Peyer's patch (tissue), 4 donors: ENCODE results near the gene CERT1. TPM values are rescaled to one million over a fixed set of nuclear protein-coding genes. Genes with fewer than 3 reads are reported as not detected.

Experiments used
- DNase-seq, 3 donors: peaks; one replicate each; pipeline ENCODE4 v3.0.0-alpha.2; 2017 to 2019
- H3K27ac ChIP-seq, 4 donors: fragments of 200-600 bp; sonication (generic); one replicate each; pipeline ENCODE4 v1.5.1; 2016 to 2019
- H3K27me3 ChIP-seq, 2 donors: fragments of 200-600 bp; sonication (generic); one replicate each; pipeline ENCODE4 v1.5.1; 2019
- H3K36me3 ChIP-seq, 3 donors: fragments of 200-600 bp; sonication (generic); one replicate each; pipeline ENCODE4 v1.5.1; 2016 to 2019
- H3K4me1 ChIP-seq, 4 donors: fragments of 200-600 bp; sonication (generic); one replicate each; pipeline ENCODE4 v1.5.1; 2016 to 2019
- H3K4me3 ChIP-seq, 4 donors: fragments of 200-600 bp; sonication (generic); 1 replicate in 3 of 4; 2 replicates in 1 of 4; pipeline ENCODE4 v1.5.1; 2016 to 2019; ENCODE audit warnings: mild to moderate bottlenecking in 1 of 4
- H3K9me3 ChIP-seq, 4 donors: fragments of 200-600 bp; sonication (generic); one replicate each; pipeline ENCODE4 v1.5.1; 2016 to 2019; ENCODE audit warnings: mild to moderate bottlenecking in 1 of 4
- POLR2A ChIP-seq, 2 donors: fragments of 450-650 bp; IDR thresholded peaks; one replicate each; pipeline ENCODE4 v1.5.1; 2017; ENCODE audit warnings: antibody characterized with exemption in 2 of 2, mild to moderate bottlenecking in 2 of 2, moderate library complexity in 2 of 2
- total RNA-seq, 4 donors: library from RNA; depleted of rRNA; stranded (reverse); fragments of >200 nt; gene quantifications; one replicate each; pipeline ENCODE4 v1.1.0, GENCODE V29; 2016
- TF ChIP-seq, protein P1 (sequence below), 6 experiments: fragments of 450-650 bp in 4 of 6; fragments of 200-600 bp in 2 of 6; sonication (generic) in 1 of 6; IDR thresholded peaks; one replicate each; pipeline ENCODE4 v1.5.1; 2017 to 2019; ENCODE audit warnings: antibody characterized with exemption in 6 of 6, mild to moderate bottlenecking in 3 of 6, moderate library complexity in 1 of 6

The CERT1 gene
- total RNA-seq, 4 donors from 2014 or later: 32.2 to 52.0 (median 39.6) TPM

- Histone ChIP-seq H3K27me3 (no peaks in the 10 kb centered on the region), H3K4me3 (no peak overlapping the region), H3K27ac (no peak overlapping the region), H3K4me1 (no peaks in the 10 kb centered on the region), H3K36me3 (no peaks in the 10 kb centered on the region), H3K9me3 (peaks cover 0 to 6% (median 2%) of the 10 kb centered on the region in 4 donors)
- TF ChIP-seq POLR2A (IDR thresholded peaks at IDR 0.05): no peak
- DNase-seq: no peak
Observed at GRCh38 chr5:75463726-75464125, 47.7 kb downstream of the CERT1 start.

GRCh38 chr5:75461679-75462078 is 49.8 kb downstream of the CERT1 start:
- no peaks in the 10 kb centered on the region for H3K9me3 ChIP-seq
- no peak for DNase-seq
- TF ChIP-seq POLR2A (IDR thresholded peaks at IDR 0.05): no peak
- TF ChIP-seq, protein P1, sequence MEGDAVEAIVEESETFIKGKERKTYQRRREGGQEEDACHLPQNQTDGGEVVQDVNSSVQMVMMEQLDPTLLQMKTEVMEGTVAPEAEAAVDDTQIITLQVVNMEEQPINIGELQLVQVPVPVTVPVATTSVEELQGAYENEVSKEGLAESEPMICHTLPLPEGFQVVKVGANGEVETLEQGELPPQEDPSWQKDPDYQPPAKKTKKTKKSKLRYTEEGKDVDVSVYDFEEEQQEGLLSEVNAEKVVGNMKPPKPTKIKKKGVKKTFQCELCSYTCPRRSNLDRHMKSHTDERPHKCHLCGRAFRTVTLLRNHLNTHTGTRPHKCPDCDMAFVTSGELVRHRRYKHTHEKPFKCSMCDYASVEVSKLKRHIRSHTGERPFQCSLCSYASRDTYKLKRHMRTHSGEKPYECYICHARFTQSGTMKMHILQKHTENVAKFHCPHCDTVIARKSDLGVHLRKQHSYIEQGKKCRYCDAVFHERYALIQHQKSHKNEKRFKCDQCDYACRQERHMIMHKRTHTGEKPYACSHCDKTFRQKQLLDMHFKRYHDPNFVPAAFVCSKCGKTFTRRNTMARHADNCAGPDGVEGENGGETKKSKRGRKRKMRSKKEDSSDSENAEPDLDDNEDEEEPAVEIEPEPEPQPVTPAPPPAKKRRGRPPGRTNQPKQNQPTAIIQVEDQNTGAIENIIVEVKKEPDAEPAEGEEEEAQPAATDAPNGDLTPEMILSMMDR (IDR thresholded peaks at IDR 0.05): no peak
- H3K4me3 ChIP-seq: no peak overlapping the region
- H3K4me1 ChIP-seq: no peaks in the 10 kb centered on the region
- H3K27ac ChIP-seq: no peak overlapping the region
- H3K36me3 ChIP-seq: no peaks in the 10 kb centered on the region
- no peaks in the 10 kb centered on the region for H3K27me3 ChIP-seq

DNA sequence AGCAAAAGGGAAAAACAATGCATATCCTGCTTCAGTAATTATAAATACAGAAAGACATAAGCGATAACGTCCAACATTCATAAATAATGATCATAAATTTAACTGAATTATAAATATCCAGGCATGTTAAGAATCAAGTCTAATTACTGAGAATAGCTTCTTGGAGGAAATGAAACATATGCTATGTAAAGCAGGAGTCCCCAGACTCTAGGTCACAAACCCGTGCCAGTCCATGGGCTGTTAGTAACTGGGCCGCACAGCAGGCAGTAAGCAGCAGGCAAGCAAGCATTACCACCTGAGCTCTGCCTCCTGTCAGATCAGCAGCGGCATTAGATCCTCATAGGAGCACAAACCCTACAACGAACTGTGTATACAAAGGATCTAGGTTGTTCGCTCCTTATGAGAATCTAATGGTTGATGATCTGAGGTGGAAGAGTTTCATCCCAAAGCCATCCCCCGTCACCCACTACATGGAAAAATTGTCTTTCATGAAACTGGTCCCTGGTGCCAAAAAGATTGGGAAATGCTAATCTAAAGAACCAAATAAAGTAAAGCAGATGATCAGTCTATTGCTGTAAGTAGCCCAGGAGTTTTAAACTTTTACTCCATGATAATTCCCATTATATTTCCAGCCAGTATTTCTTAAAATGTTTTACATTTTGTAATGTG is 50.4 kb downstream of the CERT1 start:
- Histone ChIP-seq H3K4me1 (no peaks in the 10 kb centered on the region), H3K9me3 (no peaks in the 10 kb centered on the region), H3K27me3 (no peaks in the 10 kb centered on the region), H3K27ac (no peak overlapping the region), H3K4me3 (no peak overlapping the region), H3K36me3 (no peaks in the 10 kb centered on the region)
- DNase-seq: no peak
- no peak for TF ChIP-seq POLR2A (IDR thresholded peaks at IDR 0.05)
- TF ChIP-seq, protein P1 (IDR thresholded peaks at IDR 0.05): no peak

DNA sequence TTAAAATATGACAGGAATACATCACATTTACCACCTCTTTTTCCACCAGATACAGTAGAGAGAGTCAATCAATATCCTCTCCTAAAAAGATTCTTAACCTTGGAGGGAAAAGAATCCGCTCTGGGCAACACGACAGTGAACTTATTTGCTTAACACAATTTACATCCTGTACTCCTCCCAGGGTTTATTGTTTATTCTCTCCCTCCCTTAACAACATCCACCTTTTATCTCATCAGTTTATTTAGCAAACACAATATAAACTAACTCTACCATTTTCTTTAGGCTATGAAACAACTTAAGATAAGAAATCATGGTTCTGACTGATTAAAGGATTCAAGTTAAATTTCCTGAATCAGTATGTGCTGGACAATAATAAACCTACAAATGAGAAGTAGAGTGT is 50.9 kb downstream of the CERT1 start:
- TF ChIP-seq, protein P1 (IDR thresholded peaks at IDR 0.05): no peak
- TF ChIP-seq POLR2A (IDR thresholded peaks at IDR 0.05): no peak
- Histone ChIP-seq H3K9me3 (no peaks in the 10 kb centered on the region), H3K27me3 (no peaks in the 10 kb centered on the region), H3K4me1 (no peaks in the 10 kb centered on the region), H3K4me3 (no peak overlapping the region), H3K27ac (no peak overlapping the region), H3K36me3 (no peaks in the 10 kb centered on the region)
- no peak for DNase-seq

DNA sequence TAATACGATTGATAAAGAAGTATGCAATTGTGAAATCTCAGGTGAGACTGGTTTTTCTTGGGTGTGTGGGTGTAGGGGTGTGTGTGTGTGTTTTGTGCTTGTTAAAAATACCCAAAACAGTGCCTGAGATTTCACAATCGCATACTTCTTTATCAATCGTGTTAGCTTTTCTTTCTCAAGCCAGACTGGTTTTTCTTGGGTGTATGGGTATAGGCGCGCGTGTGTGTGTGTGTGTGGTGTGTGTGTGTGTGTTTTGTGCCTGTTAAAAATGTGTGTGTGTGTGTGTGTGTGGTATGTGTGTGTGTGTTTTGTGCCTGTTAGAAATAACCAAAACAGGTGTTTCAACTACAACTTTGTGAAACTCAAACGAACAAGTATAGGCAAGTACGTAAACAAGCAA is 53.7 kb downstream of the CERT1 start:
- Histone ChIP-seq H3K9me3 (no peaks in the 10 kb centered on the region), H3K4me3 (no peak overlapping the region), H3K27me3 (no peaks in the 10 kb centered on the region), H3K27ac (no peak overlapping the region), H3K4me1 (no peaks in the 10 kb centered on the region), H3K36me3 (no peaks in the 10 kb centered on the region)
- TF ChIP-seq POLR2A (IDR thresholded peaks at IDR 0.05): no peak
- TF ChIP-seq, protein P1 (IDR thresholded peaks at IDR 0.05): no peak
- no peak for DNase-seq

DNA sequence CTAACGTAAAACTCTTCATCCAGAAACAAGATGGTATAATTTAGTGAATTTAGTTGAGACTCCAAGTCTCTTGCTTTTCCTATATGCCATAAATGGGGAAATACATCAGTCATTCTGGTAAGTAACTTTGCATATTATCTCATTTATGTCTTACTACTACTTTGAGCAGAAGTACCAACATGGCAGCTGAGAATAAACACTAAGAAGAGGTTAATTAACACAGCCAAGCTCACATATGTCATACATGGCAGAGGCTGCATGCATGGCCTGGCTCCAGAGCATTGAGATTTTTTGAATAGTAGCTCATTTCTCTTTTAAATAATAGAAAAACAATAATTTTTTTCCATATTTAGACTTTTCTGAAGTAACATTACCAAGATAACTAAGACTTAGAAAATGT is 54.3 kb downstream of the CERT1 start:
- H3K27me3 ChIP-seq: no peaks in the 10 kb centered on the region

More for the DNA sequence above, 54.3 kb downstream of the CERT1 start:
- no peaks in the 10 kb centered on the region for H3K4me1 ChIP-seq
- no peak for TF ChIP-seq POLR2A (IDR thresholded peaks at IDR 0.05)
- TF ChIP-seq, protein P1 (IDR thresholded peaks at IDR 0.05): no peak
- no peak overlapping the region for H3K27ac ChIP-seq
- DNase-seq: no peak
- no peaks in the 10 kb centered on the region for H3K9me3 ChIP-seq
- no peak overlapping the region for H3K4me3 ChIP-seq
- no peaks in the 10 kb centered on the region for H3K36me3 ChIP-seq
